ENCODE measurements around the gene BCOR. TPM values are rescaled to one million over a fixed set of nuclear protein-coding genes. Genes with fewer than 3 reads are reported as not detected.

Gene BCOR
- total RNA-seq, 1 experiment from 2014 or later = 15.0 TPM

GRCh38 chrX:40093586-40093985, 4.2 kb downstream of the BCOR start:
- no peak for DNase-seq
- peak overlapping the region; percentile 62 for H3K4me3 ChIP-seq

GRCh38 chrX:40092808-40093435, 4.8 kb downstream of the BCOR start:
- Histone ChIP-seq H3K9me3 (no peaks in the 10 kb centered on the region), H3K4me3 (no peak overlapping the region), H3K36me3 (no peaks in the 10 kb centered on the region), H3K27me3 (no peaks in the 10 kb centered on the region)
- no peak for DNase-seq

More at GRCh38 chrX:40093586-40093985, 4.2 kb downstream of the BCOR start:
- Histone ChIP-seq H3K36me3 (no peaks in the 10 kb centered on the region), H3K9me3 (no peaks in the 10 kb centered on the region), H3K27me3 (no peaks in the 10 kb centered on the region)

- no peaks in the 10 kb centered on the region for H3K9me3 ChIP-seq
- no peak overlapping the region for H3K4me3 ChIP-seq
- no peak for DNase-seq
- H3K27me3 ChIP-seq = no peaks in the 10 kb centered on the region
- H3K36me3 ChIP-seq = no peaks in the 10 kb centered on the region
Observed at GRCh38 chrX:40091691-40092421, 5.9 kb downstream of the BCOR start.

GRCh38 chrX:40090961-40091360, 6.8 kb downstream of the BCOR start:
- H3K27me3 ChIP-seq = no peaks in the 10 kb centered on the region
- no peaks in the 10 kb centered on the region for H3K36me3 ChIP-seq
- no peak overlapping the region; the same call in 1 of the 2 replicates for H3K4me3 ChIP-seq
- H3K9me3 ChIP-seq = no peaks in the 10 kb centered on the region
- DNase-seq = no peak

DNA sequence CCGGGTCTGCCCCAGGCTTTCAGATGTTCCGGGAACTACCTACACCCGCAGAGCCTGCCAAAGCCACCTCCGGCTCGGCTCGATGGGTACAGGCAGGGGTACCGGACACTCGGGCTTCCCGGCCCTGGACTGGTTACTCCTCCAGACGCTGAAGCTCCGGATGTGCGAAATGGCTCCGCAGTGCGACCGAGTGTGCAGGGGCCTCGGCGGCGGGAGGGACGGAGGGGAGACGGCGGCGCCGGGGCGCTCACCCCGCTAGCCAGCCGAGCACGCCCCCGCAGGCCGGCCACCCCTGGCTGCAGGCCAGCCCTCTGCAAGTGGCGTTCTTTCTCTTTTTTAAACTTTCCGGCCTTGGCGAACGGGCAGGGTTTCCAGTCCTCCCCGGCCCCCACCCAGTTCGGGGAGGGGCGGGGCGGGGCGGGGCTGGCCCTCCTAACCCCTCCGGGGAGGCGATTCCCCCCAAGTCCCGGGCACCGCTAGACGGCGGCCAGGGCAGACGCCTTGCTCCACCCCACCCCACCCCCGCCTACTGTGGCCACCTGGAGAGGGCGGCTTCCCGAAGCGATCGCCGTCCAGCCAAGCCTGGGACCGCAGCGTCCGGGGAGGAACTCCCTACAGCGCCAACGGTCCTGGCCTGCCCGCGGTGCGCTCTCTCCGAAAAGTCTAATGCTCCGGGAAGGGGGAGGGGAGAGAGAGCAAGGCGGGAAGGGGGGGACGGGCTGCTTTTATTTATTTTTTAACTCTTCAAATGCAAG, 7.5 kb downstream of the BCOR start:
- H3K9me3 ChIP-seq = no peaks in the 10 kb centered on the region
- peak; percentile 62 for DNase-seq
- H3K27me3 ChIP-seq = no peaks in the 10 kb centered on the region
- H3K36me3 ChIP-seq = no peaks in the 10 kb centered on the region
- peak overlapping the region; percentile 22 for H3K4me3 ChIP-seq

GRCh38 chrX:40088803-40089540, 8.8 kb downstream of the BCOR start:
- H3K36me3 ChIP-seq = no peaks in the 10 kb centered on the region
- DNase-seq = no peak
- H3K4me3 ChIP-seq = no peak overlapping the region
- no peaks in the 10 kb centered on the region for H3K9me3 ChIP-seq
- no peaks in the 10 kb centered on the region for H3K27me3 ChIP-seq

GRCh38 chrX:40088299-40088625, 9.5 kb downstream of the BCOR start:
- Histone ChIP-seq H3K9me3 (no peaks in the 10 kb centered on the region), H3K27me3 (no peaks in the 10 kb centered on the region), H3K4me3 (no peak overlapping the region), H3K36me3 (no peaks in the 10 kb centered on the region)
- DNase-seq = no peak

DNA sequence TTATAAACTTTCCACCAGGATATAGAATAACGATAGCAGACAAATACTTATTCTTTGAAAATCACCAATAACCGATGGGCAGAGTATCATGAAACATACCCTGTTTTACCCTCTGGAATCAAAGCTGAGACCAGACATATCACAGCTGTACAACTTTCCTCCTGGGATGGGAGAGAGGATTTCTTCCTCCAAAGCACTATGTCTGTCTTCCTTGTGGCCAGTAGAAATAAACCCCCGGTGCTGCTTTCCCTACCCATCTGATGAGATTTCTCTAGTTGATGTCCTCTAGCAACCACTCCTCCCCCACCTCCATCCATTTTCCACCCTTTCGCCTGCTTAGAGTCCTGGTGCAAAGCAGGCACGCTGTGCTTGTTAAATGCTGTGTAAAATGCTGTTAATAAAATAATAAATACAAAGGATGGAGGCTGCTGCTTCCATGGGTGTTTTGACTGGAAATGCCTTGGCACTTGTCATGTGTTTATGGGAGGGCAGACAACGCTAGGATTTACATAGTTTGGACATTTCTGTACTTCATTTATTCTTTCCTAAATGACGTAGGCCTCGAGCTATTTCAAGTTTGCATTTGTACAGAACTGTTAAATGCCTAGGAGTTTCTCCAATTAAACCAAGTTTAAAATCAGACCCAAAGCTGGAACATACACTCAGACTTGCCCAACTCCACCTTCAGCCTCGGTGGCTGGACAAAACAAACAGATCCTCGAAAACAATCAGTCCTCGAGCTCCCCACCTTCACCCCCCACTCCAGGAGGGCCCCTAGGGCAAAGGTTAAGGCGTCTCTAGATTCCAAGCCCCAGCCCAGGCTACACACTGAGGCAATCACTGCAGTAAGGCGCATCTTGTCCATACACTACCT, 10.1 kb downstream of the BCOR start:
- H3K9me3 ChIP-seq = no peaks in the 10 kb centered on the region
- no peaks in the 10 kb centered on the region for H3K27me3 ChIP-seq
- H3K36me3 ChIP-seq = no peaks in the 10 kb centered on the region
- H3K4me3 ChIP-seq = no peak overlapping the region
- no peak for DNase-seq

GRCh38 chrX:40086569-40087335, 11.0 kb downstream of the BCOR start:
- H3K9me3 ChIP-seq = no peaks in the 10 kb centered on the region
- H3K36me3 ChIP-seq = no peaks in the 10 kb centered on the region
- H3K27me3 ChIP-seq = no peaks in the 10 kb centered on the region
- no peak overlapping the region for H3K4me3 ChIP-seq
- no peak for DNase-seq

DNA sequence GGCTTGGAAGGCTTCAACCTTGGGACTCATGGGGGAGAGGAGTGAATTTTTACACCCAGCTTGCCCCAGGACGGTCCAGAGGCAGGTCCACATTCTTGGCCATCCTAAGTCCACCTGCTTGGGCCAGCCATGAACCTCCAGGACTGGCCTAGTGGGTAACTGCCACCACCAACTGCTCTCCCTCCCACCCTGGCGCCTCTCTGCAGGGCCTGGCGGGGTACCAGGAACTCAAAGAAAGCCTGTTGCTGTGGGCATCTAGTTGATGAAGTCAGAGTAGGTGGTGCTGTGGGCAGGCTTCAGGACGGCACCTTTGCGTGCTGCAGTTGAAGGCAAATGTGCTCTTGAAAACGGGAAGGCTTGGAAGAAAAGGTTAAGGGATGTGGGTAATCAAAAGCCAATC, 12.0 kb downstream of the BCOR start:
- peak; percentile 60 for DNase-seq
- H3K36me3 ChIP-seq = no peaks in the 10 kb centered on the region
- H3K4me3 ChIP-seq = no peak overlapping the region
- H3K27me3 ChIP-seq = no peaks in the 10 kb centered on the region
- no peaks in the 10 kb centered on the region for H3K9me3 ChIP-seq

- Histone ChIP-seq H3K9me3 (no peaks in the 10 kb centered on the region), H3K4me3 (no peak overlapping the region), H3K36me3 (no peaks in the 10 kb centered on the region), H3K27me3 (no peaks in the 10 kb centered on the region)
- peak; percentile 64 for DNase-seq
Observed at GRCh38 chrX:40085102-40085551, 12.6 kb downstream of the BCOR start.

- Histone ChIP-seq H3K4me3 (no peak overlapping the region), H3K27me3 (no peaks in the 10 kb centered on the region), H3K9me3 (no peaks in the 10 kb centered on the region), H3K36me3 (no peaks in the 10 kb centered on the region)
- DNase-seq = no peak
Observed at GRCh38 chrX:40084471-40085101, 13.2 kb downstream of the BCOR start.

GRCh38 chrX:40083979-40084359, 13.8 kb downstream of the BCOR start:
- Histone ChIP-seq H3K9me3 (no peaks in the 10 kb centered on the region), H3K4me3 (no peak overlapping the region), H3K27me3 (no peaks in the 10 kb centered on the region), H3K36me3 (no peaks in the 10 kb centered on the region)
- no peak for DNase-seq

DNA sequence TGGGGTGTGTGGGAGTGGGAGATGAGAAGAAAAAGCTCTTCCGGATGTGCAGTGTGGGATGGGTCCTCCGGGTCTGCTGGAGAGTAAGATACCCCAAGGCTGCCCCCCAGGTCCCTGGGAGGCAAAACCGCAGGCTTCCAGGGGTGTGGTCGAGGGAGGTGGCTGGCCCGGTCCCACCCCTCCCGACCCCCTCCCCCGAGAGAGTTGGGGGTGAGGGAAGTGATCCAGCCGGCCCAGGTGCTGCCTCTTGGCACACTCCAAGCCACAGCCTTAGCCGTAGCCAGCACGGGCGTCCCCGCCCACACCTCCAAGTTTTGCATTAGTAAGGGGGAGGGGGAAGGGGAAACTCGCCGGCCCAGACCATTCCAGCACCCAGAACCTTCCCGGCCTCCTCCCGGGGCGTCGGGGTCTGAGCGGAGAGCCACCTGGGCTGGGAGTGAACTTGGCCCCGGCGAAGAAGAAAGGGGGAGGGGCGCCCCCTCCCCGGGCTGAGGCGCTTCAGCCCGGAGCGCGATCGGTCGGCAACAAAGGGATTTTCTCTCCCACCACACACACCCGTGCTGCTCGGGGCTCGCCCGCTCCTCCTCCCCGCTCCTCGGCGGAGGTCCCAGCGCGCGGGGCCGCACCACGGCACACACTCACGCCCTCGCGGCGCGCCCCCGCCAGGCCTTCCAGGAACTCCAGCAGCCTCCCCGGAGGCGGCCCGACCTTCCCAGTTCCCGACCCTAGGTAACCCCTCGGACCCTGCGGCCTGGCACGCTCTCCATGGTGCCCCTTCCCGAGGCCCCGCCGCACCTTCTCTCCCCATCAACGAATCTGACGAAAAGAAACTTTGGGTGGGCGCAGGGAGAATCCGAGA, 14.4 kb downstream of the BCOR start:
- DNase-seq = no peak
- no peak overlapping the region for H3K4me3 ChIP-seq

More for the DNA sequence above, 14.4 kb downstream of the BCOR start:
- no peaks in the 10 kb centered on the region for H3K36me3 ChIP-seq
- H3K9me3 ChIP-seq = no peaks in the 10 kb centered on the region
- H3K27me3 ChIP-seq = no peaks in the 10 kb centered on the region
